Activated T-cell treated with anti-CD3 and anti-CD28 coated beads for 24 hours (primary cell): ENCODE measurements around the gene EPB41.
"Not testable (repeated sequence)": the region's sequence is repeated elsewhere in the genome, so short reads cannot be mapped to it uniquely, and the experiment has no call there.

Experiments
- DNase-seq: peaks from one replicate; pipeline ENCODE4 v3.0.0-alpha.2; 2020; ENCODE audit warnings: low read depth

Gene EPB41

DNA sequence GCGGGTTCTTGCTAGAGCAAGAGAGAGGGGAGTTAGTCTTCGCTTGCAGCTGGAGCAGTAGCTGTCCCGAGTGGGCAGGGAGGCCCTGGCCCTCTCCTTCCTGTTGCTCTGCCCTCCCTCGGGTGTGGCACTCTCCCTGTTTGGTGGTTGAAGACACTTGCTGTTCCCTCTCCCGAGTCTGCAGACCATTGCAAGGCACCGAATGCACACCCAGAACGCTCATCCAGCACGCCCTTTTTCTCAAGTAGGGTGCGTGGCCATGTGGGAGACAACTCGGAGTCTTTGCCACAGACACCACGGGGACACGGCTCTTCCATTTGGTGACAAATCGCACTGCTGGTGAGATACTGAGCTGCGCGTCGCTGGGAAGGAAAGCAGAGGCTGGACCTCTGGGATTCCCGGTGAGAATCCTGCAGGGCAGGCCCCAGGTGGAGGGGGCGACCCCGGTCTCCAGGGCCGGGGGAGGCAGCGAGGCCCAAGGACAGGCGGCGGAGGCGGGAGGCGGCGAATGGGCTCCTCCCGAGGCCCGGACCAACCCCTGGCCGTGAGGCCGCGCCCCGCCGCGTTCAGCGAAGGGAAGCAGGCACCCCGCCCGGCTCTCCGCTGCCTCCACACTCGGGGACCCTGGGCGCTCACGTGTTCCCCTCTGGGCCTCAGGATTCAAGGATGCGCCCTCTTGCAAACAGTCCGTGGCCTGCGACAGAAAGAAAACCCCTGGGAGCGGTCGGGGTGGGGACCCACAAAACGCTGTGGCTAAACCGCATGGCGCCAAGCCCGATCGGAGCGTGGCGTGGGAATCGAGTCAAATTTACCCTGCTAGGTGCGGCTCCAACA lies 219.7 kb downstream of the EPB41 start:
- no peak for DNase-seq

DNA sequence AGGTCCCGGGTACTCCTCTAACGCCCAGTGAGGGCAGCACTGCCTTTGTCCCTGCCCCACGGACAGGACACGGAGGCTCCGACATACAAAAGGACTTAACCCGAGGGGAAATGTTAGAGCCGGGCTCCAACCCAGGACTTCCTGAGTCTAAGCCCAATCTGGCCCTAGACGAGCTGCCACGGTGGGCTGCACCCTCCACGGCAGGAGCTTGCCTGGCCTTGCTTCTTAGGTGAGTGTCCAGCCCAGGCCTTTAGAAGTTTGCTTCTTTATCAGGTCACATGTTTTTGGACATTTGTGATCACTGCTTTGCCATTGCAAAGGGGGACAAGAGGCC lies 220.3 kb downstream of the EPB41 start:
- DNase-seq, result no peak

DNA sequence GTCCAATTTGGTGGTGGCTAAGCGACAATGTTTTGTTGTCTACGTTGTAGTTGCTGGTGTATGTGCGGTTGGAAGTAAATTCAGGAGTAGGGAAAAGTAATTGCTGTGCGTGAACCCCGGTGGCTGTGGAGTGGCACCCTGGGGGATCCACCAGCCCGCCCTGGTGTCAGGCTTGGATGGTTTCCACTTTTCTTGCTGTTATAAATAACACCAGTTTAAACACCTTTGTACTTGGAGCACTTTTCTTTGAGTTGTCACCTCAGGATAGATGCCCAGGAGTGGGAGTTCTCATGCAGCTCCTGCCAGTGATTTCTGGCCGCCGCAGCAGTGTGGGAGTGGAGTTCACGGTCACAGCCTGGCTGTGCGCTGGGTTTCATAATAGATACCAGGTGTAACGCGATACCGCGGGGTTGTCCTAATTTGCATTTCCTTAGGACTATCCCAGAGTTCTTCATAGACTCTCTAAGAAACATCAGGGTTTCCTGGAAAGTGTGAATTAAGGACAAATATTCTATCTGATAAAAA lies 222.1 kb downstream of the EPB41 start:
- DNase-seq, result no peak

DNA sequence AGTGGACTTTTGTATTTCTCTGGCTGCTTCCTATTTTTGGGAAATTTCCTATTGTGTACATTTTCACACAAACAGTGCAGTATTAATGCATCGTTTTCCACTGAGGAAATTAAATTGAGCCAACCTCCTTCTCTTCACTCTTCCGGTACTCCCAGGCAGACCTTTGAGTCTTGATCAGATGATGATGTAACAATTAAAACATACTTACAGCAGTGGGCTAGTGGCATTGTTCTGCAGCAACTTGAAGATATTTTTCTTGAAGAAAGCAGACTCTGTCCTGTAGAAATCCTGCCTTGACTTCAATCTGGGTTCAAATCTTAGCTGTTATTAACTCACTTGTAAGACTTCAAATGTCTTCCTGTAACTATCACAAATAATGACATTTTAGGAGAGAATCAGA lies 228.3 kb downstream of the EPB41 start:
- DNase-seq, result no peak

DNA sequence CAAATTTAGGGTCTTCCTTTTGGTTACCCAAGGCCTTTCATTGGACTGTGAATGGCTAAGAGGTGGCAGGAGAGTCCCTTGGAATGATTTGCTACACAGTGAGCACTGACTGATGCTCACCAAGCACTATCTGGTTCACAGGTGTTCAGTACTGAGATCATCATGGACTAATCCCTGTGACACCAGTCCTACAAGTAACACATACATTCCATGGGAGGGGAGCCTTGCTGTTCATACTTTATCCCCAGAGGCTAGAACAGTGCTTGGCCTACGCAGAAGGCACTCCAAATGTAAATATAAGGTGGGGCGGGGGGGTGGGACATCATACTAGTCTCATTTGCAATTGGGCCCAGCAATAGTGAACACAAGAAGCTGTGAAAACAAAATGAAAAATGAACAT lies 229.8 kb downstream of the EPB41 start:
- DNase-seq, result no peak

DNA sequence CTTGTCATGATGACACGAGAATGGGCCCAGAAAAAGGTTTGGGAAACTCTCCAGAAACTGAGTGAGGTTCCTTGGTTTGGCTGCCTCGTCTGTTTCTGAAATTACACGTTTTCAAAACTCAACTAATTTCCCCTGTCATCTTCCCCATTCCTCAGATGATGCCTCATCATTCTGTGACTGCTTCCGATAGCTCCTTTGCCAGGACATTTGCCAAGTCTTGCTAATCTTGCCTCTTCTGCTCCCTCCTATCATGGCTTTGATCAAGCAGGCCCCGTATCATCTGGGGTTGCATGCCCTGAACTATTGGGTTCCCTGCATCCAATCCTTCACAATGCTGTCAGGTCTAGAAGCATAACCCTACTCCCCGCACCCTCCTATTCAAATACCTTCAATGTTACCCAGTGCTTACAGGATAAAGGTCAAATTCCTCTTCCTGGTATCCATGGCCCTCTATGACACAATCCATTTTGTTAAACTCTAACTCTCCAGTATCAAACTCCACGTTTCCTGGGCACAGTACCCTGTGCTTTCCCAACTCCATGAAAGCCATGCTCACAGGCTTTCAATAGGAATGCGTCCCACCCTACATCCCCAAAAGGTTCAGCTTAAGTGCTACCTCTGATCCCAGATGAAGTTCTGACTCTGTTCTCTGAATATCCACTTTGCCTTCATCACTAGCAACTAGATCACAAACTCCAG lies 231.5 kb downstream of the EPB41 start:
- DNase-seq, result no peak

DNA sequence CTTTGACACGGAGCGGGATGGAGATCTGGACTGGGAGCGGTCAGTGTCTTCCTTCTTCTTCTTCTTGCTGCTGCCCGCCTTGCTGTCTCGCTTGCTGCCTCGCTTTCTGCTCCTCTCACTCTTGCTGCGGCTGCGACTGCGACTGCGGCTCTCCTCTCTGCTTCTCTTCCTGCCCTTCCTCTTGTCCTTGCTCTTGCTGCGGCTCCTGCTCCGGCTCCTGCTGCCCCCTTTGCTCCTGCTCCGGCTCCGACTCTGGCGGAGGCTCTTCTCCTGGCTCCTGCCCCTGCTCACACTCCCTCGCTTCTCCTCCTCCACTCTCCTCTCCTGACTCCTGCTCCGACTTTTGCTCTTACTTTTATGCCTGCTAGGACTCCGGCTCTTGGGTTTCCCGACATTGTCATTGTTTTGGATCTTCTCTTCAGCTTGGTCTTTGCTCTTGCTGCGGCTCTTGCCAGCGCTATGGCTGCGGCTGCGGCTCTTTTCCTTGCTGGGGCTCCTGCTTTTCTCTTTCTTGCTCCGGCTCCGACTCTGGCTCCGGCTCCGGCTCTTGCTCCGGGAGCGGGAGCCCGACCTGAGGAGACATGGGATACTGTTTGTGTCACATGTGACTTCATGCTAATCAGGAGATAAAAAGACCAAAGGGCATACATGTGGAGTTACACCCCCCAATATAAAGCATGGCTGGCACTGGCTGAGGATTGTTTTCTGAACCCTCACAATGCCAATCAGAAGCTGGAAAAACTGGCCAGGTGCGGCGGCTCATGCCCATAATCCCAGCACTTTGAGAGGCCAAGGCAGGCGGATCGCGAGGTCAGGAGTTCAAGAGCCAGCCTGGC lies 234.5 kb downstream of the EPB41 start:
- DNase-seq, result no peak

DNA sequence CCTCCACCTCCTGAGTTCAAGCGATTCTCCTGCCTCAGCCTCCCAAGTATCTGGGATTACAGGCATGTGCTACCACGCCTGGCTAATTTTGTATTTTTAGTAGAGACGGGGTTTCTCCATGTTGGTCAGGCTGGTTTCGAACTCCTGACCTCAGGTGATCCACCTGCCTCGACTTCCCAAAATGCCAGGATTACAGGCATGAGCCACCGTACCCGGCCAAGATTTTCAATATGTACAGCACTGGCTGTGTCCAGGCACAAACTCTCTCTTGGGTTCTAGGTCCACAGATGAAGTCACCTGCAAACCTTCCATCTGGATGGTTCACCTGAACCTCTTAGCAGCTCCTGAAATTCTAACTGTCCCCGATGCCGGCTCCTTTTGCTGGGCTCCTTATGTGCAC lies 236.0 kb downstream of the EPB41 start:
- not testable (repeated sequence) for DNase-seq

DNA sequence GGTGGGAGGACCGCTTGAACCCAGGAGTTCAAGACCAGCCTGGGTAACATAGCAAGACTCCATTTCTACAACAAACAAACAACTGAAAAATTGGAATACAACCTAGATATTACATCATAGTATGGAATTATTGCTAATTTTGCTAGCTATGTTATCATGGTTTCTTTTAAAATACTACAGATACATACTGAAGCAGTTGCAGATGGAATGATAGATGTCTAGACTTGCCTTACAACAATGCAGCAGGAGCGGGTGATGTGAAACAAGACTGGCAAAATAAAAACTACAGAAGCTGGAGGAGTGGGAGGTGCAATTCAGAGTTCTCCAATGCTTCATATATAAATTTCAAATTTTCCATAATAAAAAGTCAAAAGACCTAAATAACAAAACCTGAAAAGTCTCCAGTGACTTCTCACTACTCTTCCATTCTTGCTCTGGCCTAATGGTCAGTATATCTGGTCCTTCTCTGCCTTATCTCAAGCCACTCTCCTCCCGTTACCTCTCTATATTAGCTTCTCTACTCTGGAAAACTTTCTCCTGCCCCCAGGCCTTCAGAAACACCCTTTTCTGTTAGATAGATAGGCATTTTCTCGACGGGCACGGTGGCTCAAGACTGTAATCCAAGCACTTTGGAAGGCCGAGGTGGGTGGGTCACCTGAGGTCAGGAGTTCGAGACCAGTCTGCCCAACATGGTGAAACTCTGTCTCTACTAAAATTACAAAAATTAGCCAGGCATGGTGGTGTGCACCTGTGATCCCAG lies 237.9 kb downstream of the EPB41 start:
- no peak for DNase-seq

DNA sequence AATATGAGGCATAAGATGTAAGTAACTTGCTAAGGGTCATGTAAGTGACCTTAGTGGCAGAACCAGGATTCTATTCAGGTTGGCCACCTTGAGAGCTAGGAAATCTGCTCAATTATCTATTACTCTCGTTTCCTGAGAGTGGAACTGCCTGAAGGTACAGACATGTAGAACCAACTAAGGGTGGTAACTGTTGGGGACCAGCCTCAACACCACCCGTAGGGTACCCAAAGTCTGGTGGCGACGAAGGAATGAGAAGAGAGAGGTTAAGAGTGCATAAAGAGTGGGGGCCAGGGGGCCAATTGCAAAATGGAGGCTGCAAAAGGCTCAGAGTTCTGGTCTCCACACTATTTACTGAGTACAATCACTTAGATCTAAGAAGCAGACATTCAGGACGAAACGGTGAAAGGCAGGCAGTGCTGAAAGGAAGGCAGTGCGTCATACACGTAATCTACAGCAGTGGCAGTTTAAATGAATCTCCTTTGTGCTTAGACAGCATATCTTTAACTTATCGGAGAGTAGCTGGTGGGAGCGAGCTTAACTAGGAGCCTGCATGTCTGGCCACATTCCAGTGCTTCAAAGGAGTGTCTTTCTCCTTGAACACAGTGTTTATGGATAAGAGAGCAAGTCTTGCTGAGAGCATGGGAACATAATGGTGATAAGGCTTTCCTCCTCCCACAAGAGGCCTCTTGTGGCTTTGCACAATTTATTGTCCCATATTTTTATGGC lies 242.3 kb downstream of the EPB41 start:
- DNase-seq, result no peak

DNA sequence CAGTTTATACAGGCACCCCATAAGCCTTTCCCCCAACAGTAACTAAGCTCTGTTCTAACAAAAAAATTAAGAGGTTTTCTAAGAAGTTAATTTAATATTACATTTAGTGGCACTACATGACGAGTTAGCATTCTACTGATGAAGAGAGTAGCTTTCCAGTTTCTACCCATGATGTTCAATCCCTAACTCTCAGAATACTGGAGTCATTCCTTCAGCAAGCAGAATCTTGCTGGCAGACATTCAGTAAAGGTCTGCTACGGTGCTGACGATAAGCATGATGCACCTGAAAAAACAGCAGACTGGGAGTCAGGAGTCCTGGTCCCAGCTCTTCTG lies 242.9 kb downstream of the EPB41 start:
- DNase-seq, result no peak

DNA sequence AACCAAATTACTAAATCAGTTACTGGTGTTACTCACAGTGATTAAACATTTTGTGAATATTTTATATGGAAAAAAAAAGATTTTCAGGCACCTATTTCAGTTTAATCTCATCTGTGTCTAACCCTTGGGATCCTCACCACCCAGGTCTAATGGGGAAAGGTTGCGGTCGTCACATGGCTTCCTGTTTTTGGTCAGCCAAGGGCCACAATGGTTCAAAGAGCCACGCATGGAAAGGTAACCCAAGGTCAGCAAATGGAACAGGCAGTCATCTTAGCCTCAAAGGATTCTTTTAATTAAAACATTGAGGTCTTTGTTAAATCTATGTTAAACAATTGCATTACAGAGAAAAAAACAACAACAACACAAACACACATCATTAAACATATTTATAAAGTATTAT lies 245.4 kb downstream of the EPB41 start:
- no peak for DNase-seq

DNA sequence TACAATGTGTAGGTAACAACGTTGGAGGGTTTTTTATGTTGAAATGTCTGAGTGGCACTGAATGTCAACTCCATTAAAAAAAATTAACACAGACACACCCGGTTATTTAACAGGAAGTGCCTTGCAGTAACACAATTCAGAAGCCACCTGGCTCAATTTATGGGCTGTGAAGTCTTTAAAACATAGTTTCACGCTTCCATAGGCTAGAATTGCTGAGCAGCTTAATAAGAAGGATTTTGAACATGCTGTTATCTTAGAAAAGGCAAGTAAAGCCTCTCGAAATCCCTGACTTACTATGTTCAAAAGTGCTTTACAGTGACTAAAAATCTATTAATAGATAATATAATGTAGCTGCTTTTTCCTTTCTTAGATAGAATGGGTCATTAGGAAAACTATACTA lies 247.7 kb downstream of the EPB41 start:
- DNase-seq, result no peak

DNA sequence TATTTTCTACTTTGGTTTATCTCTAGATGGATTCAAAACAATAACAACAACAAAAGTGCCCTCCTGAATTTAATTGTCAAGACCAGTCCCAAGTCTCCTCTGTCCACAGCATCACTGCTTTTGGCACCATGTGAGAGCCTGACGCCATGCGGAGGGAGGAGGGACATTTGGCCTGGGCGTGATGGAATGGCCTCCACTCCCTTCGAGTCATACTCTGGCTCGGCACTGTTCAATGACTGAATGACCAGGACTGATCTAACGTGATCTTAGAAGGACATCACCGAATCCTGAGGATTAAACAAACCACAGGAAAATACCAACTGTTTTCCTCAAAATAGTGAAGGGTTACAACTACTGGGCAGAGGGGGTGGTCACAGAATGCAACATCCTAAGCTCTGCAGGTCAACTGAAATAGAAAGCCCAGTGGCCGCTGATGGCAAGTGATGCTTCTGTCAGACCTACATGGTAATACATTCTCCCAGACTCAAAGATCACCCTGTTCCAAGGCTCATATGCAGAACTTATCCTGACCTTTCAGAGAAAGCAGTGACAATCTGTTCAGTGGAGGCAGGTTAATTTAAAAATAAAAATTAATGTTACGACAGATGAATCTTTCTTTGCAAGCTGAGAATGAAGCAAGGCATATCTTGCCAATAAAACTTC lies 248.2 kb downstream of the EPB41 start:
- DNase-seq, result no peak

DNA sequence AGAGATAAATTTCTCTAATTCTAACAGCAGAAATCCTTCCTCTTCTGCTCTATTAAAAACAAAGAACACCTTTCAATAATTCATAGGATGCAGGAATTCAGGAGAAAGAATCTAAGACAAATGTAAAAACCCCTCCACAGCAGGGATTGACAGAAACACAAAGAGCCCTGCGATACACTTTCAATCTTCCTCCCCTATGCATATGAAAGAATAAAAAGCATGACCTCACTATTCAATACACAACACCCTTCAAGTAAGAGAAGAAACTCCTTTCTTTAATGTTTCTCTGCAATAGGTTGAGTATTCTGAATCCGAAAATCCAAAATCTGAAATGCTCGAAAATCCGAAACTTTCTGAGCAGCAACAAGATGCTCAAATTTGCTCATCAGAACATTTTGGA lies 250.2 kb downstream of the EPB41 start:
- no peak for DNase-seq

DNA sequence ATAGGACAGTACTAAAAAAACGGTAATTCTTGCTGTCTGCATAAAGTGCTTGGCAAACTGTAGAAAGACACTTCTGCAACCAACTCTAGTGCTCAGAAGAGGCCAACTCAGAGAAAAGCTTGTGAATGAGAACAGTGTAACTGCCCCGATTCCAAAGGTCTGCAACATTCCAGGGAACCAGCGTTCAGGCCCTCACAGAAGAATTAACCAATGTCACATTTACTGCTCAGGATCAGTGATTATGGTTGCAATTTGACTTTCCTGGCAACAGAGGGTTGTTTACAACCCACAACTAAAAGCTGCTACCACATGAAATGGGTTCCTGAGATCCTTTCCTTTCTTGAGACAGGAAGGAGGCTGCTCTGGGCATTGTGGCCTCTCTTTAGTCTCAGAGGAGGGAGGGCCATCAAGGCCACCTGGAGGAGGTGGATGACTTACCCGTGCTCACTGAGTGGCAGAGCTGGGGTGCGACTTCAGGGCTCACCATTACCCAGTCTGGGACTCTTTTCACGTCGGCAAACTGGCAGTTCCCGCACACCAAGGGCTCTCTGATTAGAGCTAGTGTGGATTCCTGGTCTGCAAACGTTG lies 252.0 kb downstream of the EPB41 start:
- no peak for DNase-seq

DNA sequence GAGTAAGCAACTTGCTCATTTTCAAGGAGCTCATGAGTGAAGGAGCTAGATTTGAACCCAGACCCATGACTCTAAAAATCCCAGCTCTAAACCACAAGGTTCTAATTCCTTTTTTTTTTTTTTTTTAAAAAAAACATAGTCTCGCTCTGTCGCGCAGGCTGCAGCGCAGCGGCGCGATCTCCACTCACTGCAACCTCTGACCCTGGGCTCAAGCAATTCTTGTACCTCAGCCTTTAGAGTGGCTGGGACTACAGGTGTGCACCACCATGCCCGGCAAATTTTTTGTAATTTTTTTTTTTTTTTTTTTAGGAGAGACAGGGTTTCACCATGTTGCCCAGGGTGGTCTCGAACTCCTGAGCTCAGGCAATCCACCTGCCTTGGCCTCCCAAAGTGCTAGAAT lies 253.5 kb downstream of the EPB41 start:
- no peak for DNase-seq
